DOHH2 (cell line): Measurements from ENCODE around the gene PTGR3.

ENCODE experiments used
- H3F3A ChIP-seq: fragments of 200-600 bp; sonication (generic), shearing (Covaris generic); 2 replicates; pipeline ENCODE4 v1.6.0; 2016; ENCODE audit warnings: antibody characterized with exemption, mild to moderate bottlenecking; ENCODE audit not compliant: control insufficient read depth, insufficient read depth
- H3K27ac ChIP-seq: fragments of 200-600 bp; sonication (generic); 2 replicates; pipeline ENCODE4 v1.5.1; 2014; ENCODE audit warnings: low read depth, mild to moderate bottlenecking, low read length, moderate library complexity
- H3K27me3 ChIP-seq: fragments of 200-600 bp; sonication (generic); 2 replicates; pipeline ENCODE4 v1.6.1; 2014; ENCODE audit warnings: mild to moderate bottlenecking, low read length, mixed read lengths; ENCODE audit not compliant: control insufficient read depth
- H3K36me3 ChIP-seq: fragments of 200-600 bp; sonication (generic); 2 replicates; pipeline ENCODE4 v1.6.1; 2014; ENCODE audit warnings: mild to moderate bottlenecking, low read length, moderate library complexity, mixed read lengths; ENCODE audit not compliant: control insufficient read depth
- H3K4me1 ChIP-seq: fragments of 200-600 bp; sonication (generic); 2 replicates; pipeline ENCODE4 v1.6.1; 2014; ENCODE audit warnings: mild to moderate bottlenecking, low read length, mixed read lengths; ENCODE audit not compliant: control insufficient read depth
- H3K4me2 ChIP-seq: fragments of 200-600 bp; sonication (generic); 2 replicates; pipeline ENCODE4 v1.6.0; 2014; ENCODE audit warnings: mild to moderate bottlenecking, low read length, moderate library complexity
- H3K4me3 ChIP-seq: fragments of 200-600 bp; sonication (generic); 2 replicates; pipeline ENCODE4 v1.5.1; 2014; ENCODE audit warnings: mild to moderate bottlenecking, low read length, mixed read lengths
- H3K79me2 ChIP-seq: fragments of 200-600 bp; sonication (generic); 2 replicates; pipeline ENCODE4 v1.6.1; 2014; ENCODE audit warnings: mild to moderate bottlenecking, low read length, mixed read lengths; ENCODE audit not compliant: control insufficient read depth
- H3K9me2 ChIP-seq: fragments of 200-600 bp; sonication (generic); replicated peaks from 2 replicates; pipeline ENCODE4 v1.6.1; 2014; ENCODE audit warnings: mild to moderate bottlenecking, low read length, mixed read lengths; ENCODE audit not compliant: control insufficient read depth
- H3K9me3 ChIP-seq: fragments of 200-600 bp; sonication (generic); 2 replicates; pipeline ENCODE4 v1.6.1; 2014; ENCODE audit warnings: antibody characterized with exemption, low read length, mixed read lengths; ENCODE audit not compliant: control insufficient read depth, insufficient read depth
- H4K20me1 ChIP-seq: fragments of 200-600 bp; sonication (generic); 2 replicates; pipeline ENCODE4 v1.6.0; 2014; ENCODE audit warnings: low read depth, mild to moderate bottlenecking, antibody characterized with exemption, low read length, moderate library complexity; ENCODE audit not compliant: control insufficient read depth, insufficient read depth
- EZH2phosphoT487 ChIP-seq: fragments of 200-600 bp; sonication (generic); IDR thresholded peaks from 2 replicates; pipeline ENCODE4 v1.6.1; 2017; ENCODE audit warnings: borderline replicate concordance, mild to moderate bottlenecking, antibody characterized with exemption, low read length, moderate library complexity, mixed read lengths
- TF ChIP-seq, protein P1 (sequence below): fragments of 200-600 bp; sonication (generic); IDR thresholded peaks from one replicate; pipeline ENCODE4 v1.5.1; 2014; ENCODE audit warnings: antibody characterized with exemption, mild to moderate bottlenecking, low read depth, low read length; ENCODE audit not compliant: poor library complexity, severe bottlenecking

PTGR3 gene

DNA sequence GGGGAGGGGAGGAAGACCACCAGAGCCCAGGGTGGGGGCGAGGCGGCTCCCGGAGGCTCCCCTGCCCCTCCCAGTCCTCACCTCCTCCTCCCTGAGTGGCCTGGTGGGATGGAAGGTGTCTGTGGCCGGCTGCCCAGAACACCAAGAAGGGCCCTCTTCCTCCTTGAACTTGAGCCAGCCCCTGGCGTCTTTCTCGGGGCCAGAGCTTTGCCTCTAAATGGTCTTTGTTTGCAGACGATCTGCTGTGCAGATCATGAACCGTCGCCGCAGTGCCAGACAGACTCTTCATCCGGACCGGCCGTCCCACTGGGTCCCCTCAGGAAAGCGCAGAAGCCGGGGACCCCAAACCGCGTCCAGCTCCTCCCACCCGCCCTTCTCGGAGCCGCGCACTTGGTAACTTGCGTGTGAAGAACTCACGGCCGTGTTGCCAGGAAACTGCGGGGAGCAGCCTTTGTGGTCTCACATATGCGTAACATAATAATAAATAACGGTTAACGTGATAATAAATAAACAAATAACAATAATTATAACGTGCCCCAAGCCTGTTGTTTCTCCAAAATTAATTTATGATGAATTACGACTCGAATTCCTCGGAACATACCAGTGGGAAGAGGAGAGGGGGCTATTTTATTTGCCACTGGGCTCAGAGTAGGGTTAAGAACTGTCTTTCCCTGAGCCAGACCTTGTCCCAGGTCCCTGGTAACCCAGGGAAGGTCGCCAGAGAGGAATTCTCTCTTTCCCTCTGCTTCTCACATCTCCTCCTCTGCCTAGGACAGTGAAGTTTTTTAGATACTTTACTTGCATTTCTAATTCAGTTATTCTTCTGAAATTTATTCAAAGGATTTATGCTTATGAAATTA is 41.0 kb downstream of the PTGR3 start:
- no peak overlapping the region for H3K4me3 ChIP-seq
- H3K4me2 ChIP-seq = no peak overlapping the region
- H3F3A ChIP-seq = no peaks in the 10 kb centered on the region
- no peak overlapping the region for H3K27ac ChIP-seq
- H3K4me1 ChIP-seq = peaks cover 4% of the 10 kb centered on the region
- no peaks in the 10 kb centered on the region for H3K9me2 ChIP-seq
- no peaks in the 10 kb centered on the region for H3K27me3 ChIP-seq
- H3K79me2 ChIP-seq = no peaks in the 10 kb centered on the region
- TF ChIP-seq, protein P1, sequence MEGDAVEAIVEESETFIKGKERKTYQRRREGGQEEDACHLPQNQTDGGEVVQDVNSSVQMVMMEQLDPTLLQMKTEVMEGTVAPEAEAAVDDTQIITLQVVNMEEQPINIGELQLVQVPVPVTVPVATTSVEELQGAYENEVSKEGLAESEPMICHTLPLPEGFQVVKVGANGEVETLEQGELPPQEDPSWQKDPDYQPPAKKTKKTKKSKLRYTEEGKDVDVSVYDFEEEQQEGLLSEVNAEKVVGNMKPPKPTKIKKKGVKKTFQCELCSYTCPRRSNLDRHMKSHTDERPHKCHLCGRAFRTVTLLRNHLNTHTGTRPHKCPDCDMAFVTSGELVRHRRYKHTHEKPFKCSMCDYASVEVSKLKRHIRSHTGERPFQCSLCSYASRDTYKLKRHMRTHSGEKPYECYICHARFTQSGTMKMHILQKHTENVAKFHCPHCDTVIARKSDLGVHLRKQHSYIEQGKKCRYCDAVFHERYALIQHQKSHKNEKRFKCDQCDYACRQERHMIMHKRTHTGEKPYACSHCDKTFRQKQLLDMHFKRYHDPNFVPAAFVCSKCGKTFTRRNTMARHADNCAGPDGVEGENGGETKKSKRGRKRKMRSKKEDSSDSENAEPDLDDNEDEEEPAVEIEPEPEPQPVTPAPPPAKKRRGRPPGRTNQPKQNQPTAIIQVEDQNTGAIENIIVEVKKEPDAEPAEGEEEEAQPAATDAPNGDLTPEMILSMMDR = no peak
- no peak for TF ChIP-seq EZH2phosphoT487
- no peaks in the 10 kb centered on the region for H3K9me3 ChIP-seq
- no peaks in the 10 kb centered on the region for H4K20me1 ChIP-seq
- no peaks in the 10 kb centered on the region for H3K36me3 ChIP-seq

DNA sequence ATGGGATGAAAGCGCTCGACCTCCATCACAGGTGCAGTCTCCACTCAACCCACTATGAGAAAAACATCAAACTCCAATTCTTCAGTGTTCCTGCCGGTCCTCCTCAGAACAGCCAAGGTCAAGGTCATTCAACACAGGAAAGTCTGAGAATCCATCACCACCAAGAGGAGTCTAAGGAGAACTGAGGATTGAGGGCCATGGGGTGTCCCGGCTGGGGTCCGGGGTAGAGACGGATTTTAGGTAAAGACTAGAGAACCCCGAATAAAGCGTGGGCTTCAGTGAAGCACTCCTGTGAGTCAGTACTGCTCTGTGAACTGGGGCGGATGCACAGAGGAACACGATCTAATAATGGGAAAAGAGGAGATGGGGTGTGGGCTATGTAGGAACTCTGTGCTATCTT is 41.8 kb downstream of the PTGR3 start:
- no peak overlapping the region for H3K27ac ChIP-seq
- no peaks in the 10 kb centered on the region for H3K4me1 ChIP-seq
- no peaks in the 10 kb centered on the region for H3F3A ChIP-seq
- no peaks in the 10 kb centered on the region for H3K9me2 ChIP-seq
- no peak overlapping the region for H3K4me3 ChIP-seq
- H3K9me3 ChIP-seq = no peaks in the 10 kb centered on the region
- peaks cover 2% of the 10 kb centered on the region; the same call in 1 of the 2 replicates for H3K27me3 ChIP-seq
- H4K20me1 ChIP-seq = no peaks in the 10 kb centered on the region
- no peaks in the 10 kb centered on the region for H3K79me2 ChIP-seq
- no peaks in the 10 kb centered on the region for H3K36me3 ChIP-seq
- no peak for TF ChIP-seq EZH2phosphoT487
- TF ChIP-seq, protein P1 = no peak
- H3K4me2 ChIP-seq = no peak overlapping the region

DNA sequence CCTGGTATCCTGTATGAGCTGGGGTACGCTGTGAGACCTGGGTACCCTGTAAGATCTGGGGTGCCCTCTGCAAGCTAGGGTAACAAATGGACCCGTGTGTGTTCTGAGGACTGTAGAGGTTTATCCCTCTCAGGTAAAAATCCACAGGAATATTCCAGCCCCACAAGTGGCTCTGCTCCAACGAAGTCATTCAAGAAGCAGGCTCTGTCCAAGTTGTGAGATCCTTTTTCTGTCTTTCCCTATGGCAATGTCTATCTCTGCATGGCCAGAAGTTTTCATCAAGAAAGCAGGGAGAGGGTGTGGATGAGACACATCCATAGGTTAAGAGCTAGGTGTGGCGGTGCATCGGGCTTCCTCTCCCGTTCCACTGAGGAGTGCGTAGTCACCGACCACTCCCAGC is 43.0 kb downstream of the PTGR3 start:
- peaks cover 4% of the 10 kb centered on the region; the same call in 1 of the 2 replicates for H3K4me1 ChIP-seq
- H3K4me2 ChIP-seq = no peak overlapping the region
- H3K9me2 ChIP-seq = no peaks in the 10 kb centered on the region

More for the DNA sequence above, 43.0 kb downstream of the PTGR3 start:
- Histone ChIP-seq H3K9me3 (no peaks in the 10 kb centered on the region), H3K27ac (no peak overlapping the region), H3F3A (no peaks in the 10 kb centered on the region), H3K4me3 (no peak overlapping the region), H3K36me3 (no peaks in the 10 kb centered on the region), H3K27me3 (peaks cover 12% of the 10 kb centered on the region), H3K79me2 (no peaks in the 10 kb centered on the region), H4K20me1 (no peaks in the 10 kb centered on the region)
- TF ChIP-seq, protein P1 = no peak
- no peak for TF ChIP-seq EZH2phosphoT487
